ENCODE data around the gene SFN. TPM values are rescaled to one million over a fixed set of nuclear protein-coding genes. Genes with fewer than 3 reads are reported as not detected.

SFN gene
- total and polyA plus RNA-seq, 2 of the 13 experiments (the other 11 are each of a cell fraction or from before 2014, with no cell fraction given), result 4.3 to 5.6 TPM

- no peak for TF ChIP-seq NR0B2 (CRISPR knock-in tag; IDR thresholded peaks at IDR 0.05)
- no peak for TF ChIP-seq FOXC1 (CRISPR knock-in tag; IDR thresholded peaks at IDR 0.05; ENCODE audit: borderline replicate concordance)
- no peak for TF ChIP-seq YEATS2 (CRISPR knock-in tag; IDR thresholded peaks at IDR 0.05; ENCODE audit: borderline replicate concordance)
- TF ChIP-seq MXD3 (CRISPR knock-in tag; IDR thresholded peaks at IDR 0.05), result no peak
- peak; percentile 64; the same call in 1 of the 2 replicates for TF ChIP-seq PITX1 (CRISPR knock-in tag; IDR thresholded peaks at IDR 0.05)
- no peak for TF ChIP-seq USF2 (IDR thresholded peaks at IDR 0.05; ENCODE audit: low read depth, low read length)
- TF ChIP-seq USF2 (CRISPR knock-in tag; IDR thresholded peaks at IDR 0.05; ENCODE audit: borderline replicate concordance), result no peak
- TF ChIP-seq NFIB (CRISPR knock-in tag; IDR thresholded peaks at IDR 0.05; ENCODE audit: borderline replicate concordance), result no peak
- no peak for TF ChIP-seq ZBTB10 (CRISPR knock-in tag; IDR thresholded peaks at IDR 0.05; ENCODE audit: borderline replicate concordance)
- TF ChIP-seq MTF2 (CRISPR knock-in tag; IDR thresholded peaks at IDR 0.05; ENCODE audit: borderline replicate concordance), result no peak
- no peak for TF ChIP-seq ZNF382 (CRISPR knock-in tag; IDR thresholded peaks at IDR 0.05; ENCODE audit: borderline replicate concordance)
- TF ChIP-seq ELF1 (CRISPR knock-in tag; IDR thresholded peaks at IDR 0.05), result peak; percentile 36; the same call in 1 of the 2 replicates
- peak; percentile 69; the same call in 1 of the 2 replicates for TF ChIP-seq ZNF710 (CRISPR knock-in tag; IDR thresholded peaks at IDR 0.05; ENCODE audit: borderline replicate concordance)
- no peak for TF ChIP-seq HES4 (CRISPR knock-in tag; IDR thresholded peaks at IDR 0.05; ENCODE audit: borderline replicate concordance)
- no peak for TF ChIP-seq XRCC5 (optimal IDR thresholded peaks at IDR 0.05; ENCODE audit: low read length)
- TF ChIP-seq ZNF574 (CRISPR knock-in tag; IDR thresholded peaks at IDR 0.05), result peak; percentile 59; the same call in 1 of the 2 replicates
These were observed 31.3 kb upstream of the SFN start (continued) for GRCh38 chr1:26831546-26832248.

Measured in HepG2 (cell line).